Thyroid gland (tissue), 4 donors: ENCODE measurements around the gene OPRM1. TPM values are rescaled to one million over a fixed set of nuclear protein-coding genes. Genes with fewer than 3 reads are reported as not detected.

Experiments used
- DNase-seq, 2 donors: peaks; one replicate each; pipeline ENCODE4 v3.0.0-alpha.2; 2019
- H3K27ac ChIP-seq, 3 donors: fragments of 200-600 bp; sonication (generic); 1 replicate in 2 of 3; 2 replicates in 1 of 3; pipeline ENCODE4 v1.5.1; 2016 to 2019; ENCODE audit warnings: mild to moderate bottlenecking in 1 of 3, moderate library complexity in 1 of 3
- H3K27me3 ChIP-seq: fragments of 200-600 bp; sonication (generic); one replicate; pipeline ENCODE4 v1.5.1; 2019
- H3K36me3 ChIP-seq, 2 donors: fragments of 200-600 bp; sonication (generic); one replicate each; pipeline ENCODE4 v1.5.1; 2016 to 2019
- H3K4me1 ChIP-seq, 2 donors: fragments of 200-600 bp; sonication (generic); one replicate each; pipeline ENCODE4 v1.5.1; 2017 to 2019
- H3K4me3 ChIP-seq, 3 donors: fragments of 200-600 bp; sonication (generic); replicated peaks in 1 of 3; 1 replicate in 2 of 3; 2 replicates in 1 of 3; pipeline ENCODE4 v1.5.1; 2016; ENCODE audit warnings: mild to moderate bottlenecking in 1 of 3
- H3K9me3 ChIP-seq: fragments of 200-600 bp; sonication (generic); one replicate; pipeline ENCODE4 v1.5.1; 2017
- CTCF ChIP-seq, 6 experiments: fragments of 200-600 bp in 3 of 6; fragments of 450-650 bp in 3 of 6; sonication (generic) in 3 of 6; IDR thresholded peaks; one replicate each; pipeline ENCODE4 v1.5.1; 2016 to 2019; ENCODE audit warnings: antibody characterized with exemption in 6 of 6, mild to moderate bottlenecking in 2 of 6, inconsistent platforms in 1 of 6, moderate library complexity in 1 of 6
- POLR2A ChIP-seq, 2 donors: fragments of 450-650 bp; IDR thresholded peaks; one replicate each; pipeline ENCODE4 v1.6.1; 2017; ENCODE audit warnings: antibody characterized with exemption in 2 of 2, mild to moderate bottlenecking in 2 of 2, moderate library complexity in 1 of 2
- WGBS, 2 donors: methylation state at CpG; one replicate each; pipeline ENCODE4 v1.1.5; 2017; 5-methylcytosine and 5-hydroxymethylcytosine counted together
- intact Hi-C: fragments of 100-400 bp; cut with DNase I; formaldehyde crosslinking; loops from one replicate; pipeline ENCODE4 v1.15.1; 2023
- total RNA-seq, 4 donors: library from RNA; depleted of rRNA; stranded (reverse); fragments of >200 nt; gene quantifications; one replicate each; pipeline ENCODE4 v1.2.3, GENCODE V29; 2016

Gene OPRM1
- not detected for total RNA-seq

- no peak for TF ChIP-seq POLR2A (IDR thresholded peaks at IDR 0.05)
- no peaks in the 10 kb centered on the region for H3K27me3 ChIP-seq
- H3K9me3 ChIP-seq = no peaks in the 10 kb centered on the region
- intact Hi-C loops = no loop called here
- no peak within 1 kb of the TSS for H3K27ac ChIP-seq
- WGBS, 2 donors = 5 to 6% methylated on average over 23 to 28 of the region's 38 CpGs
- peak; percentile 59 to 73 for DNase-seq
- no peaks in the 10 kb centered on the region for H3K36me3 ChIP-seq
- H3K4me3 ChIP-seq = no peak within 1 kb of the TSS
- H3K4me1 ChIP-seq = no peaks in the 10 kb centered on the region
Measured at GRCh38 chr6:154039231-154039842, at the start of gene OPRM1. Gene OPRM1, plus strand, starts transcription at chr6:154039240. Its CDS starts 305 bp downstream, at chr6:154039545.

GRCh38 chr6:153989989-153990388 is 49.1 kb upstream of the OPRM1 start:
- no peak overlapping the region for H3K27ac ChIP-seq
- no peak for DNase-seq
- H3K27me3 ChIP-seq = no peaks in the 10 kb centered on the region
- H3K4me1 ChIP-seq = peaks cover 0 to 9% of the 10 kb centered on the region in 2 donors
- H3K4me3 ChIP-seq = no peak overlapping the region
- no peaks in the 10 kb centered on the region for H3K36me3 ChIP-seq
- 32 to 40% methylated on average over 1 of the region's 1 CpG for WGBS, 2 donors
- TF ChIP-seq CTCF (IDR thresholded peaks at IDR 0.05) = no peak
- TF ChIP-seq POLR2A (IDR thresholded peaks at IDR 0.05) = no peak
- no peaks in the 10 kb centered on the region for H3K9me3 ChIP-seq
- intact Hi-C loops = no loop called here

GRCh38 chr6:153994004-153994403 is 45.0 kb upstream of the OPRM1 start:
- TF ChIP-seq CTCF (IDR thresholded peaks at IDR 0.05) = no peak
- TF ChIP-seq POLR2A (IDR thresholded peaks at IDR 0.05) = no peak
- Histone ChIP-seq H3K27ac (no peak overlapping the region), H3K9me3 (no peaks in the 10 kb centered on the region), H3K4me3 (no peak overlapping the region), H3K4me1 (peaks cover 0 to 6% of the 10 kb centered on the region in 2 donors), H3K36me3 (no peaks in the 10 kb centered on the region), H3K27me3 (no peaks in the 10 kb centered on the region)
- DNase-seq = no peak
- intact Hi-C loops = no loop called here
- 87 to 92% methylated on average over 3 of the region's 3 CpGs for WGBS, 2 donors

- no peaks in the 10 kb centered on the region for H3K36me3 ChIP-seq
- no peak overlapping the region for H3K27ac ChIP-seq
- H3K27me3 ChIP-seq = no peaks in the 10 kb centered on the region
- intact Hi-C loops = no loop called here
- no peaks in the 10 kb centered on the region for H3K9me3 ChIP-seq
- H3K4me3 ChIP-seq = no peak overlapping the region
- H3K4me1 ChIP-seq = peaks cover 0 to 5% of the 10 kb centered on the region in 2 donors
- no peak for DNase-seq
- no peak for TF ChIP-seq POLR2A (IDR thresholded peaks at IDR 0.05)
- no peak for TF ChIP-seq CTCF (IDR thresholded peaks at IDR 0.05)
- 75 to 90% methylated on average over 2 of the region's 2 CpGs for WGBS, 2 donors
Measured at GRCh38 chr6:153994811-153995210, 44.2 kb upstream of the OPRM1 start.

- DNase-seq = no peak
- intact Hi-C loops = no loop called here
- 52 to 55% methylated on average over 3 of the region's 3 CpGs for WGBS, 2 donors
- no peak for TF ChIP-seq POLR2A (IDR thresholded peaks at IDR 0.05)
- no peak for TF ChIP-seq CTCF (IDR thresholded peaks at IDR 0.05)
- Histone ChIP-seq H3K4me1 (no peaks in the 10 kb centered on the region), H3K4me3 (no peak overlapping the region), H3K36me3 (no peaks in the 10 kb centered on the region), H3K9me3 (no peaks in the 10 kb centered on the region), H3K27ac (no peak overlapping the region), H3K27me3 (no peaks in the 10 kb centered on the region)
Measured at GRCh38 chr6:153997221-153997620, 41.8 kb upstream of the OPRM1 start.
